LHCN-M2 (cell line): Measurements from ENCODE around the gene GASK1A. TPM values are rescaled to one million over a fixed set of nuclear protein-coding genes. Genes with fewer than 3 reads are reported as not detected.

Experiments
- DNase-seq: peaks from one replicate; pipeline ENCODE4 v3.0.0-alpha.2; 2012; ENCODE audit warnings: low read depth
- total RNA-seq: library from RNA; depleted of rRNA; stranded (reverse); fragments of >200 nt; gene quantifications from 2 replicates; pipeline ENCODE4 v1.2.3, GENCODE V29; 2014

The GASK1A gene
- total RNA-seq, 1 experiment from 2014 or later = not detected

DNA sequence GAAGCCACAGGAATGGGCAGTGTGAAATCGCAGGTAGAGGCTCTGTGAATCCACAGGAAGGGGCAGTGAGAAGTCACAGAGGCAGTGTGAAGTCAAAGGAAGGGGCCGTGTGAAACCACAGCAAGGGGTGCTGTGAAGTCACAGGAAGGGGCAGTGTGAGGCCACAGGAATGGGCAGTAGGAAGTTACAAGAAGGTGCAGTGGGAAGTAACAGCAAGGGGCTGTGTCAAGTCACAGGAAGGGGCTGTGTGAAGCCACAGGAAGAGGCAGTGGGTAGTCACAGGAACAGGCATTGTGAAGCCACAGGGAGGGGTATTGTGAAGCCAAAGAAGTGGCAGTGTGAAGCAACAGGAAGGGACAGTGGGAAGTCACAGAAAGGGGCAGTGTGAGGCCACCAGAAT is 34.1 kb downstream of the GASK1A start:
- no peak for DNase-seq

DNA sequence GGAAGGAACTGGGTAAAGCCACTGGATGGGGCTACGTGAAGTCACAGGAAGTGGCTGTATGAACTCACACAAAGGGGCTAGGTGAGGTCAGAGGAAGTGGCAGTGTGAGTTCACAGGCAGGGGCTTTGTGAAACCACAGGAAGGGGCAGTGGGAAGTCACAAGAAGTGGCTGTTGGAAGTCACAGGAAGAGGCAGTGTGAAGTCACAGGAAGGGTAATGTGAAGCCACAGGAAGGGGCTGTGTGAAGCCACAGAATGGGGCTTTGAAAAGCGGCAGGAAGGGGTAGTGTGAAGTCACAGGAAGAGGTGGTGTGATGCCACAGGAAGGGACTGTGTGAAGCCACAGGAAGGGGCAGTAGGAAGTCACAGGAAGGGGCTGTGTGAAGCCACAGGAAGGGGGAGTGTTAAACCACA is 34.6 kb downstream of the GASK1A start:
- no peak for DNase-seq

GRCh38 chr3:43014241-43014640 is 35.1 kb downstream of the GASK1A start:
- DNase-seq = no peak

- DNase-seq = no peak
Observed at GRCh38 chr3:43014956-43015355, 35.8 kb downstream of the GASK1A start.

DNA sequence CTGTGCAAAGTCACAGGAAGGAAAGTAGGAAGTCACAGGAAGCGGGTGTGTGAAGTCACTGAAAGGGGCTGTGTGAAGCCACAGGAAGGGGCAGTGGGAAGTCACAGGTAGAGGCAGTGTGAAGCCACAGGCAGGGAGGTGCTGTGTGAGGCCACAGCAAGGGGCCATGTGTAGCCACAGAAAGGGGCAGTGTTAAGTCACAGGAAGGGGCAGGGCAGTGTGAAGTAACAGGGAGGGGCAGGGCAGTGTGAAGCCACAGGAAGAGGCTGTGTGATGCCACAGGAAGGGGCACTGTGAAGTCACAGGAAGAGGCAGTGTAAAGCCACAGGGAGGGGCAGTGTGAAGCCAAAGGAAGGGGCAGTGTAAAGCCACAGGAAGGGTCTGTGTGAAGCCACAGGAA is 36.5 kb downstream of the GASK1A start:
- DNase-seq = no peak

DNA sequence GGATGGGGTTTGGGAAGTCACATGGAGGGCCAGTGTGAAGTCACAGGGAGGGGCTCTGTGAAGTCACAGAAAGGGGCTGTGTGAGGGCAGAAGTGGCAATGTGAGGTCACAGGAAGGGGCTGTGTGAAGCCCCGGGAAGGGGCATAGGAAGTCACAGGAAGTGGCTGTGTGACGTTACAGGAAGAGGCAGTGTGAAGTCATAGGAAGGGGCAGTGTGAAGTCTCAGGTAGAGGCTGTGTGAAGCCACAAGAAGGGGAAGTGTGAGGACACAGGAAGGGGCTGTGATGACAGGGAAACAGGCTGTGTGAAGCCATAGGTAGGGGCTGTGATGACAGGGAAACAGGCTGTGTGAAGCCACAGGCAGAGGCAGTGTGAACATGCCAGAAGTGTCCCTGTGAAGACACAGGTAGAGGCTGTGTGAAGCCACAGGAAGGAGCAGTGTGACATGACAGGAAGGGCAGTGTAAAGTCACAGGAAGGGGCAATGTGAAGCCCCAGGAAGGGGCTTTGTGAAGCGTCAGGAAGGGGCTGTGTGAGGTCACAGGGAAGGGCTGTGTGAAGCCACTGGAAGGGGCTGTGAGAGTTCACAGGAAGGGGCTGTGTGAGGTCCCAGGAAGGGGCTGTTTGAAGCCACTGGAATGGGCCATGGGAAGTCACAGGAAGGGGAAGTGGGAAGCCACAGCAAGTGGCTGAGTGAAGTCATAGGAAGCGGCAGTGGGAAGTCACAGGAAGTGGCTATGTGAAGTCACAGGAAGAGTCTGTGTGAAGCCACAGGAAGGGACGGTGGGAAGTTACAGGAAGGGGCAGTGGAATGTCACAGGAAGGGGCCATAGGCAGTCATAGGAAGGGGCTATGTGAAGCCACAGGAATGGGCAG is 37.1 kb downstream of the GASK1A start:
- DNase-seq = no peak

- DNase-seq = no peak
Observed at GRCh38 chr3:43017004-43017403, 37.9 kb downstream of the GASK1A start.

DNA sequence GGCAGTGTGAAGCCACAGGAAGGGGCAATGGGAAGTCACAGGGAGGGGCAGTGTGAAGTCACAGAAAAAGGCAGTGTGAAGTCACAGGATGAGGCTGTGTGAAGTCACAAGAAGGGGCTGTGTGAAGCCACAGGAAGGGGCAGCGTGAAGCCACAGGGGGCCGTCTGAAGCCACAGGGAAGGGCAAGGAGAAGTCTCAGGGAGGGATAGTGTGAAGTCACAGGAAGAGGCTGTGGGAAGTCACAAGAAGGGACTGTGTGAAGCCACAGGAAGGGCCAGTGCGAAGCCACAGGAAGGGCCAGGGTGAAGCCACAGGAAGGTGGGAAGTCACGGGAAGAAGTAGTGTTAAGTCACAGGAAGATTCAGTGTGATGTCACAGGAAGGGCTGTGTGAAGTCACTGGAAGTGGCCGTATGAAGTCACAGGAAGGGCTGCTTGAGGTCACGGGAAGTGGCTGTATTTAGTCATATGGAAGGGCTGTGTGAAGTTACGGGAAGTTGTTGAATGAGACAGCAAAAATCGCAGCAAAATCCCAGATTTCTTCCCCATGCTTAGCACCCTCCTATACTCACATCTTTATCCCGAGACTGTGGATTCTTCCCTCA is 38.6 kb downstream of the GASK1A start:
- no peak for DNase-seq

GRCh38 chr3:43018246-43018645 is 39.1 kb downstream of the GASK1A start:
- DNase-seq = no peak

DNA sequence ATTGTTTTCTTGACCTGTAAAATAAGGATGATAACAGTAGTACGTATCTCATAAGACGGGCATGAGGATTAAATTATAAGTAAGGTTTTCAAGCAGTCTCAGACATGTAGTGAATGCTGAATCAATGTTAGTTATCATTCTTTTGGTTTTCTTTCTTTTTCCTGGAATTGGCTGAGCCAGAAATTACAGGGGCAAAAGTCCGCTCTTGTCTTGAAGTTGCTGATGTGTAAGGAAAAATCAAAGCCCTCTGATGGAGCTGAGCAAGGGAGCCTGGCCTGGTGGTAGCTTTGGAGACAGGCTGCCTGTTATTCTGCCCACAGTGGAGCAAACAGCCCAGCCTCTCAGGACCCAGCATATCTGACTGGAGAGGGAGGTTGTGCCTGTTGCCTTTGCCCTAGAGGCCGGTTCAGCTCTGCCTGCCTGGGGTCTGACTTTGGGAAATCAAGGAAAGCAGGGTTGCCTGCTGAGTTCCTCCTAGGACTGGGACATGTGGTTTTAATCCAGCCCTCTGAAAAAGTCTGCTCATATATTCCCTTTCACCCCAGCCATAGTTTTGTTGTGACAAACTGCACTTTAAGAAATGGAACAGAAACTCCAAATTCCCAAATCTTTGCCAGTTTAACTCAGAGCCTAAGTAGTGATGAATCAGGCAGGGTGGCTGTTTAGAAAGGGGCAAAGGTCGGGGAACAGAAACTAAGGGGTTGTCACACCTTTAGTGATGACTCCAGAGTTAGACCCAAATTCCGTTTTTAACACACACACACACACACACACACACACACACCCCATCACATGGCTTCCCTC is 40.1 kb downstream of the GASK1A start:
- DNase-seq = no peak

DNA sequence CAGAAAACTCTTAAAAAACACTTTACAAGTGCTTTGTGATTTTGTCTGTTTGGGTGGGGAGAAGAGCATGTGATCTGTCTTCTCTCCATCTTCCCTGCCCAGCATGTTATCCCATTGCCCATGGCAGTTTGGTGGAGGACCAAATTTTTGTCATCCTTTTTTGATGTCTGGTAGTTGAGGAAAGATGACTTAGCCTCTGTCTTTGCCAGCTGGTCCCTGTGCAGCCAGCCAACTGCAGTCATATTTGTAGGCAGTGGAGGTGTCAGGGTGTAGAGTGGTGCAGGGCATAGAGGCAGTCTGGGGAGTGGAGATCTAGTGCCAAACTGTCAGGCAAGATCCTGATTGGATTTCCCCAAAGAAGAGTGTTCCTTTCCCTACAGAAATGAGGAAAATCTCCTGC is 40.7 kb downstream of the GASK1A start:
- DNase-seq = no peak

GRCh38 chr3:43021186-43021585 is 42.1 kb downstream of the GASK1A start:
- no peak for DNase-seq

DNA sequence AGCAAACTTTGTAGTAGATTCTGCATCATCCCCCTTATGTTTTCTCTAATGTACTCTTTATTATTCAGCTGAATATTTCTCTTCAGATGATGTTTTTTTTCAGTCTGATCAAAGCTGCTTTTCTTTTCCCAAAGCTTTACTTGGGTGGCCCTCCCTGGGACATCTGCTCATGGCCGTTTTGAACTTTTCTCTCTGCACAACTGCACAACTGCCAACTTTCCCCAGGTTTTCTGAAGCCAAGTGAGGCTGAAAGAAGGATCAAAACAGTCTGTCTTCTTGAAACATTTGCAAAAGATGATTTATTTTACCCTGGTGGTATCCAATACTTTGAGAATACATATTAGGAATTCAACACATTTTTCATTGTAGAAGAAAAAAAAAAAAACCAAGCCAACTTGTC is 43.0 kb downstream of the GASK1A start:
- no peak for DNase-seq

DNA sequence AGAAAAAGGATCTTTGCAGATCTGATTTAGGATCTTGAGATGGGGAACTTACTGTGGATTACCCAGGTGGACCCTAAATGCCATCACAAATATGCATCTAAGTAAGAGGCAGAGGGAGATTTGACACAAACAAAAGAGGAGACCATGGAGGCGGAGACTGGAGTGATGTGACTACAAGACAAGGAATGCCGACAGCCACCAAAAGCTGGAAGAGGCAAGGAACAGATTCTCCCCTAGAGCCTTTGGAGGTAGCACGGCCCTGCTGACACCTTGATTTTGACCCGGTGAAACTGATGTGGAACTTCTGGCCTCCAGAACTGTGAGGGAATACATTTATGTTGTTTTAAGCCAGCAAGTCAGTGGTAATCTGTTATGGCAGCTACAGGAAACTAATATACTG is 44.0 kb downstream of the GASK1A start:
- DNase-seq = no peak

GRCh38 chr3:43023746-43024145 is 44.6 kb downstream of the GASK1A start:
- DNase-seq = no peak

- DNase-seq = no peak
Observed at GRCh38 chr3:43024181-43024885, 45.2 kb downstream of the GASK1A start.

- DNase-seq = no peak
Observed at GRCh38 chr3:43025423-43025822, 46.3 kb downstream of the GASK1A start.

DNA sequence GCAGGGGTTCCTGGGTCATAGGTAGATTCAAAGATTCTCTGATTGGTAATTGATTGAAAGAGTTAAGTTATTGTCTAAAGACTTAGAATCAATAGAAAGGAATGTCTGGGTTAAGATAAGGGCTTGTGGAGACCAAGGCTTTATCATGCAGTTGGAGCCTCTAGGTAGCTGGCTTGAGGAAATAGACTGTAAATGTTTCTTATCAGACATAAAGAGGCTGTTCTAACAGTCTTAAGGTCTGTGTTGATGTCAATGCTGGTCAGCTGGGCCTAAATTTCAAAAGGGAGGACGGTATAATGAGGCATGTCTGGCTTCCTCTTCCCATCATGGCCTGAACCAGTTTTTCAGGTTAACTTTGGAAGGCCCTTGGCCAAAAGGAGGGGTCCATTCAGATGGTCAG is 48.9 kb downstream of the GASK1A start:
- no peak for DNase-seq

DNA sequence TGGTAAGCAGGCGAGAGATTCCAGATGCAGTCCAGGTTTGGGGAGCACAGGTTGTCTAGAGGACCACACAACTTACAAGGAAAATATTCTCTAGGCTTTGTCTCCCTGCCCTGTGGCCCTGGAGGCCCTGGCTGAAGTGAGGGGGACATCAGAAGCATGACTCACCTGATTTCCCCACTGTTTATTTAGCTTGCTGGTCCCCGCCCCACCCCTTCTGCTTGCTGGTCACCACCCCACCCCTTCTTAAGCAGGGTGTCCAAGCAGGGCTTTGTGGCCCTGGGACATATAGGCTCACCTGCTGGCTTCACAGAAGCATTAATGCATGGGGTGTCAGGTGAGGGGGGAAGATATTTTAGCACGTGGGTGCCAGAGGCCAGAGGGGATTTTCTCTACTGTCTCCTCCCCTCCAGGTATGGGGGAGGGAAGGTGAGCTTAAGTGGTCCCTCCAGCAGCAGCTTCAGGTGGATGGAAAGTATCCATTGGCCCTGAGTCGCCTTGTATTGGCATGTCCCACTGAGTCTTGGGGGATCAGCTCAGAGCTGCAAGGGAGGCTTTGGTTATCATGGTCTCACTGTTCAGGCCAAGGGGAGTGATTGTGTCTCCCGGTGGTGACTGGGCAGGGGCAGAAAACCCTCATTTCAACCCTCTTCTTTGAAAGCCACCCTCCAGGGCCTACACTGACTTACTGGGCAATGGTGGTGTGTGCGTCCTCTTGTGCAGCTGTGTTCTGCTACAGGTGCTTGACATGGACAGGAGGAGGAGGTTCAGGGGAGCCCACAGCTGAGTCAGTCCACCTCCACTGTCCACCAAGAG is 49.8 kb downstream of the GASK1A start:
- no peak for DNase-seq

DNA sequence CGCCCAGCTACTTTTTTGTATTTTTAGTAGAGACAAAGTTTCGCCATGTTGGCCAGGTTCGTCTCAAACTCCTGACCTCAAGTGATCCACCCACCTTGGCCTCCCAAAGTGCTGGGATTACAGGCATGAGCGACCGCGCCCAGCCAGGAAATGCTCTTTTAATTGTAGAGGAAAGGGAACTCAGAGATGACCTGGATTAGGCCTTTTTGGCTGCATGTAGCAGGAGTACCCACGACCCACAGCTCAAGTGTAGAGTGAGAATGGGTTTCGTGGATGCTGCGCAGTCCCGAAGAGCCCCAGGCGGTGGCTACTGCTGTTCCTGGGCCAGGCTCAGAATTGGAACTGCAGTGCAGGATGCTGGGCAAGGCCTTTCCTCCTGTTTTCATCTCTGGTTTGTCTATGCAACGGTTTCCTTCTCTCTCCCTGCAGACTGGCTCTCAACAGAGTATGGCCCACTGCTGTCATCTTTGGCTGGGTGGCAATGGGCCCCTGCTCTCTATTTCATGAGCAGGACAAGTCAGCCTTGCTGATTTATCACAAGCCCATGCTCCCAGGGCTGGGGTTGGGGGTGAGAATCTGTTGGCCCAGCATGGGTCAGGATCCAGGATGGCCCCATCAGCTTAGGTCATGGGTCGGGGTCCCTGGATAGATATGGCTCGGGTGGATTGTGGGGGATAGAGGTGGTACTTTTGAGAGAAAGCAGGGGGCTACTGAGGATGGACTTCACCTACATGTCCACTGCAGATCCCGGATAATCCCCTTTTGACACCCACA is 51.2 kb downstream of the GASK1A start:
- DNase-seq = no peak
